HG03159 (cell line): ENCODE results near the gene GUCA2A.

Source experiments
- ATAC-seq: cut with Tn5 transposase; IDR thresholded peaks from one replicate; pipeline ENCODE4 v1.9.1; 2021; ENCODE audit warnings: mild to moderate bottlenecking, moderate library complexity; ENCODE audit not compliant: unreplicated experiment

GUCA2A gene

DNA sequence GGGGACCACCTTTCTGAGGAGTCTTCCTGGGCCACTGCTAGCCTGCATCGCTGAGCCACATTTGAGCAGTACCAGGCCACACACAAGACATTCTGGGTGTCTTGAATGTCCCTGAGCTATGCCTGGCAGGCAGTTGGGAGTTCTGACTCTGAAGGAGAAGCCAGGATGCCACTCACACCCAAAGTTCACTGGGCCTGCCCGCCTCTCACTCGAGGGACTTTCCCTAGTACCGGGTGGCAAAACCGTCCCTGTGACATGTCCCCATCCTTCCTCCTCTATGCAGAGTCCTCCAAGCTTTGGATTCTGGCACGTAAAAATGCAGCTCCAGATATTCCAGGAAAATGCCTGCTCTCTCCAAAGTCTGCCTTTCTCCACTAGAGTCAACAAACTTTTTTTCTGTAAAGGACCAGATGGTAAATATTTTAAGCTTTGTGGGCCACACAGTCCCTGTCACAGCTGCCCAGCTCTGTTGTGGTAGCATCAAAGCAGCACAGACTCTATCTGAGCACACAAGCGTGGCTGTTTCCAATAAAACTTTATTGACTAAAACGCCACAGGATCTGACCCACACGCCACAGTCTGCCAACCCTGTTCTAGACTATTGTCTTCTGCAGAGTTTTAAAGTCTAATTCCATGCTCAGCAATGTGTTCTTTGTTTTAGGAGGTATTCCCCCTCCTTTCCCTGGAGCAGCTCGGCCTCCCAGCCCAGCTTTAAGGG is 30.6 kb downstream of the GUCA2A start:
- ATAC-seq = no peak

DNA sequence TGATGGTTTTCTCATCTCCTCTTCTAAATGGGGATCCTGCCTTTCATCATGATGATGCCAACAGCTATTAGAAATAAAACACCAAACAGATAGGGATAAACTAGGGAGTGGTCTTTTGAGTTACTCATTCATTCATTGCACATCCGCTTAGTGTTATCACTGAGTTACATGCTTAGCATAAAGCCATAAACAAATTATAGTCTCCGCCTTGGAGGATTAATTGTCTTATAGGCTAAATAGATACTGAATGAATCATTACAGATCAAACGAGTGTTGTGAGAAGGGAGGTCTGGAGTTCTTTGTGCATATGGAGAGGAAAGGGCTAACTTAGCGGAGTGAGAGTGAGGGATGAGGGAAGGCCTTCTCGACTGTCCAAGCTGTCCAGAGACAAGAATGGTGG is 31.2 kb downstream of the GUCA2A start:
- no peak for ATAC-seq

DNA sequence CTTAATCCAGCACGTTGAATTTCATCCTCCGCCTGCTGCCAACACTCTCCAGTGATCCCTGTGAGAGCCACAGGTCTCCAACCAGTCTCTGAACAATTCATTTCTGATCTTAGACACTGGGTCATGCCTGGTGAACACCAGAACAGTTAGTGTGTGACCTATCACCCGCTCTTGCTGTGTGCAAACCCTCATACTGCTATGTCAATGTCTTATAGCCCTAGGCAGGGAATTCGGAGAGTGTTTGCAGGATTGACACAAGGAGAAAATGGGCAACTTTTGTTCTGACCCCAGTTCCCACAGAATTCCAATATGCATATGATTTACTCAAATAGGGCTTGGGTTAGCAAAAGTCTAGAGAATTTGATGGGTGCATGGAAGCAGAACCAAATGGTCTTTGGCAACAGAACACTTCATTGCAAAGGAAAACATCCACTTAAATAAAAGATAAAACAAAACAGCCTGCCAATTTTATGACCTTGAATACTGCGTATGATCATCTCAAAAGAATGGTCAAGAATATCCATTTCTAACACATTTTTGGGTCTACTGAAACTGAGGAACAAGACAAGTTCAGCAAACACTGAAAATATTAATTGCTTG is 34.4 kb downstream of the GUCA2A start:
- no peak for ATAC-seq

DNA sequence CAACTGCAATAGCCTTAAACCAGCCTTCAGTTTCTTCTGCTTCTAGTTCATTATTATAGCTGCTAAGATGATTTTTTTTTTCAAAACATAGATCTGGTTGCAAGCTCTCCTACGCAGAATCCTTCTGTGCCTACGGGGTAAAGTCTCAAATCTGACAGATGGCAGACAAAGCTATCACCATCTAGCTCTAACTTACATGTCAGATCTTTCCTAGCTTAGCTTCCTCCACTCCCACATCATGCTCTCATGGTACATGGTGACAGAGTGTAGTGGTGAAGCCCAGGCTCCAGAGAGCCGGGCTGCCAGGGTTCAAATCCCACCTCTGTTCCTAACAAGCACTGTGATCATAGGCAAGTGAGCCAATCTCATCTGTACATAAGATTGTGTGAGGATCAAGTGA is 35.6 kb downstream of the GUCA2A start:
- ATAC-seq = no peak

DNA sequence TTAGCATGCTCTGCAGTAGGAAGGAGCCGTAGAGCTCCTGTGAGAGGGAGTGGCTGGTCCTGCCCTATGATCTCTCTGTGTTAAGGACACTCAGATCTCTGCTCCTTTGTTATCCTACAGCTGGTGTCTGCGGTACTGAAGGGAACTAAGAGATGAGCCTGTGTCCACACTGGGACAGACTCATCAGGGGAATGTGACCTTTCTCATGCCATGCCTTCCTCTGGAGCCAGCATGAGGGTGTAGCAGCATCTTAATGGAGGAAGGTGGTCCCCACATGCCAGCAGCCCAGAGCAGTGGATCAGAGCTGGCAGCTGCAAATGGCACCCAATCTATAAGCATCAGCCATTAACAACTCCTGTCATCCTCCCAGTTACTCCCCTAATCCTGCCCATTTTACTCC is 36.0 kb downstream of the GUCA2A start:
- no peak for ATAC-seq

DNA sequence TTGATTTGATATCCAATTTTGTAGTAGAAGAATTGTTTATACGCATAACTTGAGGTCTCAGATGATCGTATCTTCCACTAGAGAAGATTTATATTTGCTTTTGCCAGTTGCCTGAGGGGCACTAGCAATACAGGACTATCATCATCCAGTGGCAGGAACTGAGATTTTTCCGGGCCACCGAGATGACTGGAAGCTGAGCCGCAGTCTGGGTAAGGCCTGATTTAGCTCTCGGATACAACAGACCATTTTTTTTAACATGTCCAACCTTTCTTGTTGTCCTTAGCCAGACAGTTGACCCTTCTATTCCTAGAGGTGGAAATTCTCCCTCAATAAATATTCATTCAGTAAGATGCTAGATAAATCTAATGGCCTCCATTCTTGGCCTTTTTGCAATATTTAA is 36.8 kb downstream of the GUCA2A start:
- ATAC-seq = no peak

DNA sequence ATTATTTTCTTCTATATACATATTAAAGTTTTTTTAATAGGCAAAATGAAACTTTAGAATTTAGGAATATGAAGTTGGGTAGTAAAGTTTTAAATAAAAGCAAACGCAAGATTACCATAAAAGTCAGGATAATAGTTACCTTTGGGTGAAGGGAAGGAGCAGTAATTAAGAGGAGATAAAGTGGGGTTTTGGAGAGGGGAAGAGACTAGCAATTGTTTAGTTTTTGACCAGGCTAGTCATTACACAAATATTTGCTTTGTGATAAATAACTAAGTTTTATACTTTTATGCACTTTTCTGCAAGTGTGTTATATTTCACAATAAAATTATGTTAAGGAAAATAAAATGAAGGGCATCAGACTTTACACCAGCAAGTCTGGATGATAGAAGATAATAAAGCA is 39.0 kb downstream of the GUCA2A start:
- no peak for ATAC-seq

DNA sequence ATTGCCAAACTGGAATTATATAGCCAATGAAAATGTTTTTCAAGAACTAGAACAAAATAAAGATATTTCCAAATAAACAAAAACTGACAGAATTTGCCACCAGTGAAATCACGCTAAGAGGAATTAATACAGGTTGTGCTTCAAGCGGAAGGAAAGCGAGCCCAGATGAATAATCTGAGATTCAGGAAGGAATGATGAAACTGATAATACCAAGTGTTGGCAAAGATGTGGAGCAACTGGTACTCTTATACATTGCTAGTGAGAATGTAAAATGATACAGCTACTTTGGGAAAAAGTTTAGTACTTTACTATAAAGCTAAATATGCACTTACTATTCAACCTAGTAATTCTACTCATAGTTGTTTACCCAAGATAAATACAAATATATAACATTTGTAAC is 42.1 kb downstream of the GUCA2A start:
- ATAC-seq = no peak

DNA sequence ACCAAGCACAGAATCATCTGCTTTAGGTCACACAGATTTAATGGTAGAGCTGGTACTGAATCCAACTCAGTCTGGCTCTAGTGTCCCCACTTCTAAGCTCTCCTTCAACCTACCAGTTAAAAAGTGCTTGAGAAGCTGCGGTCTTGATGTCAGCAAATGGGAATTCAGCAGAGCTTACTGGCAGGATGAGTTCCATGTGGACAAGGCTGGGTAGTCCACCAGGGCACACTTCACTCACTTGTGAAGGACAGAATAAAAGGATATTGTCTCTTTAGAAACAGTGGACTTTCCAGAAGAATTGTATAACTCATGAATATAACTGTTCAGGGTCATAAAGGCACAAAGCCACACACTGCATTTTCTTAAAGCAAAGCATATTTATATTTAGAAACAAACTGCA is 46.4 kb downstream of the GUCA2A start:
- no peak for ATAC-seq

DNA sequence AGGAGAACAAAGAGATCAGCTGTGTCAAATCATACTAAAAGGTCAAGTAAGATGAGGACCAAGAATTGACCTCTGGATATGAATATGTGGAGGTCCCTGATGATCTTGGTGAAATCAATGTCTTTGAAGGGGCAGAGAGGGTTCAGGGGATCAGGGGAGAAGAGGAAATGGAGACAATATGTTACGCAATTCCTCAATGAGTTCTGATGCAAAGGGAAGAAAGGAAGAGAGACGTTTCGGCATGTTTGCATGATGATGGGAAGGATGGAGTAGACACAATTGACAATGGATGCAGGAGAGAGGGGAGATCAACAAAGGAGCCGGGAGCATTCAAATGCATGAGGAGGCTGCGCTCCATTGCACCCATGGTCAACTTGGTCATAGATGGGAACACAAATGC is 47.3 kb downstream of the GUCA2A start:
- no peak for ATAC-seq

DNA sequence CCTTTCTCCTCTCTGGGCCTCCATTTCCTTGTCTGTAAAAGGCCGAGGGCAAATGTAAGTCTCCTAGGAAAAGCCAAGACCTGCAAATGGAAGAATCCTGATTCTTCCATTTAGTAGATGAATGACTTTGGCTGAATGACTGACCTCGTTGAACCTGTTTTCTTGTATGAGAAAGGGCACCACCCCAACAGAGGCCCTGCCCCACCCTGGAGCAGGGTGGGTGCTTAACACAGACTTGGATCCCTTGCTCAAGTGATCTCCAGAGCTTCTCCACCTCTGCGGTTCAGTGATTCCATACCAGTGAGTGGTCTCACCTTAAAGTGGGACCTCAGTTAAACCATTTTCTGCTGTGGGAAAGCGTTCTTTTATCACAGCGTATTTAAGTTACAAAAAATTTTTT is 50.3 kb downstream of the GUCA2A start:
- ATAC-seq = no peak
